Measurements from ENCODE around the gene ABTB1. TPM values are rescaled to one million over a fixed set of nuclear protein-coding genes. Genes with fewer than 3 reads are reported as not detected.
"Not testable (repeated sequence)": the region's sequence is repeated elsewhere in the genome, so short reads cannot be mapped to it uniquely, and the experiment has no call there.

Gene ABTB1
- total RNA-seq, 6 experiments from 2014 or later: 9.4 to 20.3 (median 12.2) TPM

GRCh38 chr3:127700406-127700805, 27.7 kb downstream of the ABTB1 start:
- Histone ChIP-seq H3K36me3 (no peaks in the 10 kb centered on the region), H3K4me1 (peaks cover 0 to 68% (median 20%) of the 10 kb centered on the region in 4 donors), H3K27me3 (no peaks in the 10 kb centered on the region), H3K4me3 (no peak overlapping the region), H3K9me3 (no peaks in the 10 kb centered on the region), H3K27ac (peak overlapping the region in 1 of 3 donors; percentile 84)
- WGBS (ENCODE audit: insufficient coverage, low coverage, low lambda C conversion rate, missing lambda C conversion rate): 57% methylated on average over 4 of the region's 5 CpGs
- DNase-seq (peak; percentile 46 to 88 (median 85)), ATAC-seq (peak in 1 of 4 donors; percentile 26)
- TF ChIP-seq POLR2A (IDR thresholded peaks at IDR 0.05) (no peak), CTCF (IDR thresholded peaks at IDR 0.05) (peak in 1 of 4 donors; percentile 13)
- intact Hi-C loops (cut with DNase I): loop anchor here in 1 of 2 donors (10.0 kb wide), 1 partner anchor 114 kb away; no protein-coding TSS in a partner anchor

GRCh38 chr3:127701280-127701911, 28.6 kb downstream of the ABTB1 start:
- ATAC-seq (no peak), DNase-seq (peak in 2 of 3 donors; percentile 20 to 45)
- peak overlapping the region in 1 of 3 donors; percentile 84 for H3K27ac ChIP-seq
- intact Hi-C loops (cut with DNase I): loop anchor here in 1 of 2 donors (10.0 kb wide), 1 partner anchor 113 kb away; no protein-coding TSS in a partner anchor
- peaks cover 0 to 4% (median 0%) of the 10 kb centered on the region in 4 donors for H3K36me3 ChIP-seq
- H3K9me3 ChIP-seq: no peaks in the 10 kb centered on the region
- 67% methylated on average over 8 of the region's 11 CpGs for WGBS (ENCODE audit: insufficient coverage, low coverage, low lambda C conversion rate, missing lambda C conversion rate)
- no peaks in the 10 kb centered on the region for H3K27me3 ChIP-seq
- H3K4me3 ChIP-seq: no peak overlapping the region
- H3K4me1 ChIP-seq: peaks cover 0 to 68% (median 20%) of the 10 kb centered on the region in 4 donors
- no peak for TF ChIP-seq POLR2A (IDR thresholded peaks at IDR 0.05)
- TF ChIP-seq CTCF (IDR thresholded peaks at IDR 0.05): no peak

- ATAC-seq: peak; percentile 53 to 86 (median 82)
- H3K27me3 ChIP-seq: no peaks in the 10 kb centered on the region
- H3K27ac ChIP-seq: peak overlapping the region in 1 of 3 donors; percentile 84
- WGBS (ENCODE audit: insufficient coverage, low coverage, low lambda C conversion rate, missing lambda C conversion rate): 29% methylated on average over 3 of the region's 4 CpGs
- no peaks in the 10 kb centered on the region for H3K9me3 ChIP-seq
- intact Hi-C loops (cut with DNase I): loop anchor here in 1 of 2 donors (10.0 kb wide), 1 partner anchor 113 kb away; no protein-coding TSS in a partner anchor
- TF ChIP-seq CTCF (IDR thresholded peaks at IDR 0.05) (no peak), POLR2A (IDR thresholded peaks at IDR 0.05) (no peak)
- H3K36me3 ChIP-seq: peaks cover 0 to 4% (median under 1%) of the 10 kb centered on the region in 4 donors
- no peak overlapping the region for H3K4me3 ChIP-seq
- peak; percentile 69 to 93 (median 91) for DNase-seq
- H3K4me1 ChIP-seq: peaks cover 0 to 63% (median 17%) of the 10 kb centered on the region in 4 donors
These were observed 29.4 kb downstream of the ABTB1 start for GRCh38 chr3:127702151-127702578.

- peaks cover 0 to 36% (median 8%) of the 10 kb centered on the region in 4 donors for H3K4me1 ChIP-seq
- H3K4me3 ChIP-seq, H3K27ac ChIP-seq, H3K27me3 ChIP-seq, ATAC-seq, H3K36me3 ChIP-seq, H3K9me3 ChIP-seq: not testable (repeated sequence)
- peak in 2 of 3 donors; percentile 1 to 12 for DNase-seq
- intact Hi-C loops (cut with DNase I): loop anchor here in 1 of 2 donors (10.0 kb wide), 1 partner anchor 110 kb away; no protein-coding TSS in a partner anchor
- WGBS (ENCODE audit: insufficient coverage, low coverage, low lambda C conversion rate, missing lambda C conversion rate): 92% methylated on average over 4 of the region's 4 CpGs
These were observed 32.1 kb downstream of the ABTB1 start for GRCh38 chr3:127704840-127705239.

GRCh38 chr3:127706312-127706711, 33.6 kb downstream of the ABTB1 start:
- Histone ChIP-seq H3K4me3 (no peak overlapping the region), H3K36me3 (peaks cover 0 to 6% (median 3%) of the 10 kb centered on the region in 4 donors), H3K27me3 (no peaks in the 10 kb centered on the region), H3K27ac (no peak overlapping the region), H3K4me1 (peaks cover 0 to 21% (median 8%) of the 10 kb centered on the region in 4 donors), H3K9me3 (no peaks in the 10 kb centered on the region)
- DNase-seq (peak; percentile 10 to 42 (median 31)), ATAC-seq (no peak)
- WGBS (ENCODE audit: insufficient coverage, low coverage, low lambda C conversion rate, missing lambda C conversion rate): 94% methylated on average over 3 of the region's 7 CpGs
- intact Hi-C loops (cut with DNase I): loop anchor here in 1 of 2 donors (10.0 kb wide), 1 partner anchor 108 kb away; no protein-coding TSS in a partner anchor
- no peak for TF ChIP-seq POLR2A (IDR thresholded peaks at IDR 0.05)
- no peak for TF ChIP-seq CTCF (IDR thresholded peaks at IDR 0.05)

All from right lobe of liver (tissue), 6 donors.